Central memory CD8-positive, alpha-beta T cell (primary cell): ENCODE results near the gene GPATCH4.
"Not testable (repeated sequence)": the region's sequence is repeated elsewhere in the genome, so short reads cannot be mapped to it uniquely, and the experiment has no call there.

Experiments used
- ATAC-seq: fragments of 150-1000 bp; cut with Tn5 transposase; replicated peaks from 2 replicates; pipeline ENCODE4 v1.10.0; 2022; ENCODE audit warnings: mild to moderate bottlenecking, moderate FRiP score, moderate number of reproducible peaks; ENCODE audit not compliant: poor library complexity, severe bottlenecking; ENCODE audit errors: extremely low read depth
- DNase-seq, 2 donors: peaks; one replicate each; pipeline ENCODE4 v3.0.0; 2021; ENCODE audit warnings: low spot score in 2 of 2
- H3K27ac Mint-ChIP-seq: one replicate; pipeline ENCODE4 v1.8.0; 2022; ENCODE audit warnings: low read depth, mild to moderate bottlenecking, moderate library complexity, mixed read lengths
- H3K27me3 Mint-ChIP-seq: one replicate; pipeline ENCODE4 v1.8.0; 2022; ENCODE audit warnings: mixed read lengths
- H3K36me3 Mint-ChIP-seq: one replicate; pipeline ENCODE4 v1.8.0; 2022; ENCODE audit warnings: mild to moderate bottlenecking, moderate library complexity, mixed read lengths; ENCODE audit not compliant: insufficient read depth
- H3K4me1 Mint-ChIP-seq: one replicate; pipeline ENCODE4 v1.8.0; 2022; ENCODE audit warnings: mixed read lengths
- H3K4me3 Mint-ChIP-seq: one replicate; pipeline ENCODE4 v1.8.0; 2022; ENCODE audit warnings: mild to moderate bottlenecking, moderate library complexity, mixed read lengths
- H3K9me3 Mint-ChIP-seq: one replicate; pipeline ENCODE4 v1.8.0; 2022; ENCODE audit warnings: mixed read lengths

The GPATCH4 gene

GRCh38 chr1:156554971-156555370 is 46.3 kb downstream of the GPATCH4 start:
- no peak for DNase-seq
- Mint-ChIP-seq H3K27ac (no peak overlapping the region), H3K27me3 (no peaks in the 10 kb centered on the region), H3K4me1 (no peaks in the 10 kb centered on the region), H3K9me3 (no peaks in the 10 kb centered on the region), H3K4me3 (no peak overlapping the region), H3K36me3 (no peaks in the 10 kb centered on the region)
- no peak for ATAC-seq

GRCh38 chr1:156553860-156554485 is 47.3 kb downstream of the GPATCH4 start:
- no peaks in the 10 kb centered on the region for H3K4me1 Mint-ChIP-seq
- no peak overlapping the region for H3K27ac Mint-ChIP-seq
- no peaks in the 10 kb centered on the region for H3K27me3 Mint-ChIP-seq
- H3K36me3 Mint-ChIP-seq = no peaks in the 10 kb centered on the region
- no peak overlapping the region for H3K4me3 Mint-ChIP-seq
- ATAC-seq = no peak
- DNase-seq = no peak
- no peaks in the 10 kb centered on the region for H3K9me3 Mint-ChIP-seq

DNA sequence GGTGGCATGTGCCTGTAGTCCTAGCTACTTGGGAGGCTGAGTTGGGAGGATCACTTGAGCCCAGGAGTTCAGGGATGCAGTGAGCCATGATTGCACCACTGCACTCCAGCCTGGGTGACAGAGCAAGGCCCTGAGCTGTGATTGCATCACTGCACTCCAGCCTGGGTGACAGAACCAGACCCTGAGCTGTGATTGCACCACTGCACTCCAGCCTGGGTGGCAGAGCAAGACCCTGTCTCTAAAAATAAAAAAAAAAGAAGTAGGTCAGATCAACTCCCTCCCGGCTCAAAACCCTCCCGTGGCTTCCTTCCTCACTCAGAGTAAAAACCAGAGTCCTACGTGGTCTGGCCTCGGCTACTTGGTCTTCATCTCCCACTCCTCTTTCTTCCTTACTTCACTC is 48.3 kb downstream of the GPATCH4 start:
- ATAC-seq, H3K4me3 Mint-ChIP-seq: not testable (repeated sequence)

GRCh38 chr1:156552518-156552917 is 48.8 kb downstream of the GPATCH4 start:
- no peaks in the 10 kb centered on the region for H3K4me1 Mint-ChIP-seq
- no peak for ATAC-seq
- no peak overlapping the region for H3K27ac Mint-ChIP-seq
- H3K27me3 Mint-ChIP-seq = no peaks in the 10 kb centered on the region
- no peaks in the 10 kb centered on the region for H3K9me3 Mint-ChIP-seq
- no peak overlapping the region for H3K4me3 Mint-ChIP-seq
- H3K36me3 Mint-ChIP-seq = no peaks in the 10 kb centered on the region
- no peak for DNase-seq

More for the DNA sequence above, 48.3 kb downstream of the GPATCH4 start:
- H3K36me3 Mint-ChIP-seq, H3K27ac Mint-ChIP-seq, H3K4me1 Mint-ChIP-seq, H3K27me3 Mint-ChIP-seq, DNase-seq, H3K9me3 Mint-ChIP-seq: not testable (repeated sequence)

DNA sequence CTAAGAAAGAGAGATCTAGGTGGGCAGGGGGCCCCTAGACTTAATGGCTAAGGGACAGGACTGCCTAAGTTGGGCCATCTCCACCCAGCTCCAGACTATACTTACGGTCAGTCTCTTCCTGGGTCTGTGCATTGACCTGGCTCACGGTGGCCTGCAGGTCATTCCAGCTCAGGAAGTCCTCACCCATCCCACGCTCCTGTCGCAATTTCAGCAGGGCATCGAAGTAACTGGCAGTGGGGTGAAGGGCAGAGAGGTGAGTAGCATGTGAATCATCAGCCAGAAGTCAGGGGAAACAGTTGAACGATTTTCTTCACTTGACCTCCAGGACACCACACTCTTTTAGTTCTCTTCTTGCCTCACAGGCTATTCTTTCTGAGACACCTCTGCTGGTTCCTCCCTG is 49.4 kb downstream of the GPATCH4 start:
- Mint-ChIP-seq H3K4me1 (no peaks in the 10 kb centered on the region), H3K36me3 (no peaks in the 10 kb centered on the region), H3K27ac (no peak overlapping the region), H3K4me3 (no peak overlapping the region), H3K27me3 (no peaks in the 10 kb centered on the region), H3K9me3 (no peaks in the 10 kb centered on the region)
- DNase-seq (no peak), ATAC-seq (no peak)

DNA sequence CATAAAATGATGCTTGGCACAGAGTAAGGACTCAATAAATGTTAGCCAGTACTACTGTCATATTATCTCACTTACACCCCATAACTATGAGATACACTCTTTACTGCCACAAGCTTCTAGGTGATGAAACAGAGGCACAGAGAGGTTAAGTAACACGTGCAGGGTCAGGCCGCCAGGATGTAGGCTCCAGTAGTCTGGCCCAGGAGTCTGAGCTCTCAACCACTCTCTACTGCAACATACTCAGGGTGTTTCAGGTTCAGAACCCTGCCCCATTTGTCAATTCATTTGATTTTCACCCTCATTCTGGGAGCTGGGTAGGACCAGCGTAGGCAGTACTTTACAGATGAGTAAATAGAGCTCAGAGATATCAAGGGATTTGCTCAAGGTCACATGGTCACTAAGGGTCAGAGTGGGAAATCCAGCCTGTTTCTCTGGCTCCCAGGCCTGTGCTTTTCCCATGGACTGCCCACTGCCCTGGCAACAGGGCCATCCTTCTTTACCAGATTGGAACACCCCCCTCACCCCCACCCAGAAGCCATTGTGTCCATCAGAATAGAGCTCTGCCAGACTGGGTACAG is 50.1 kb downstream of the GPATCH4 start:
- ATAC-seq = no peak
- Mint-ChIP-seq H3K27me3 (no peaks in the 10 kb centered on the region), H3K27ac (no peak overlapping the region), H3K36me3 (no peaks in the 10 kb centered on the region), H3K4me1 (no peaks in the 10 kb centered on the region), H3K4me3 (no peak overlapping the region), H3K9me3 (no peaks in the 10 kb centered on the region)
- DNase-seq = no peak

- no peak overlapping the region for H3K27ac Mint-ChIP-seq
- no peaks in the 10 kb centered on the region for H3K36me3 Mint-ChIP-seq
These were observed 50.9 kb downstream of the GPATCH4 start for GRCh38 chr1:156550346-156550745.

DNA sequence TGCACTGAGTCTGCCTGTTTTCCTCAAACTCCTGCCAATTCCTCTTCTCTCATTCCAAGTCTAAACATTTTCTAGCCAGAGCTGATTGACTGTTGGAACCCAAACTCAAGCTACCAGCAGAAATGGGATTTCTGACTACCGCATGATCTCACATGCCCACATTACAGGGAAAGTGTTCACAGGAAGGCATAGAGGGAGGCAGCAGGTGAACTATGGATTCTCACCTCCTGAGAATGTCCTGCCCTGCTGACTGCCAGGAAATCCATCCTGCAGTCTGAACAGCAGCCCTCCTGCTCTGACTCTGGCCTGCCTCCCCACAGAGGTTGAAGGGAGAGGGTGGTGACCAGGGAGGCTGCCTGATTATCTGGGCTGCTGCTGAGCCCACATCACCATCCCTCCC is 51.4 kb downstream of the GPATCH4 start:
- Mint-ChIP-seq H3K27ac (no peak overlapping the region), H3K36me3 (no peaks in the 10 kb centered on the region), H3K27me3 (no peaks in the 10 kb centered on the region), H3K4me3 (no peak overlapping the region), H3K4me1 (no peaks in the 10 kb centered on the region), H3K9me3 (no peaks in the 10 kb centered on the region)
- ATAC-seq (no peak), DNase-seq (no peak)

More at GRCh38 chr1:156550346-156550745, 50.9 kb downstream of the GPATCH4 start:
- H3K9me3 Mint-ChIP-seq = no peaks in the 10 kb centered on the region
- no peaks in the 10 kb centered on the region for H3K27me3 Mint-ChIP-seq
- ATAC-seq (no peak), DNase-seq (no peak)
- H3K4me3 Mint-ChIP-seq = no peak overlapping the region
- H3K4me1 Mint-ChIP-seq = no peaks in the 10 kb centered on the region

- no peak for DNase-seq
- H3K27ac Mint-ChIP-seq = no peak overlapping the region
- no peaks in the 10 kb centered on the region for H3K36me3 Mint-ChIP-seq
- no peaks in the 10 kb centered on the region for H3K9me3 Mint-ChIP-seq
- no peak for ATAC-seq
- no peaks in the 10 kb centered on the region for H3K27me3 Mint-ChIP-seq
- H3K4me1 Mint-ChIP-seq = no peaks in the 10 kb centered on the region
- no peak overlapping the region for H3K4me3 Mint-ChIP-seq
These were observed 51.9 kb downstream of the GPATCH4 start for GRCh38 chr1:156549390-156549789.

GRCh38 chr1:156547982-156548381 is 53.3 kb downstream of the GPATCH4 start:
- Mint-ChIP-seq H3K4me1 (peaks cover 2% of the 10 kb centered on the region), H3K27ac (no peak overlapping the region), H3K36me3 (no peaks in the 10 kb centered on the region), H3K9me3 (no peaks in the 10 kb centered on the region), H3K4me3 (no peak overlapping the region), H3K27me3 (no peaks in the 10 kb centered on the region)
- ATAC-seq = no peak
- no peak for DNase-seq

DNA sequence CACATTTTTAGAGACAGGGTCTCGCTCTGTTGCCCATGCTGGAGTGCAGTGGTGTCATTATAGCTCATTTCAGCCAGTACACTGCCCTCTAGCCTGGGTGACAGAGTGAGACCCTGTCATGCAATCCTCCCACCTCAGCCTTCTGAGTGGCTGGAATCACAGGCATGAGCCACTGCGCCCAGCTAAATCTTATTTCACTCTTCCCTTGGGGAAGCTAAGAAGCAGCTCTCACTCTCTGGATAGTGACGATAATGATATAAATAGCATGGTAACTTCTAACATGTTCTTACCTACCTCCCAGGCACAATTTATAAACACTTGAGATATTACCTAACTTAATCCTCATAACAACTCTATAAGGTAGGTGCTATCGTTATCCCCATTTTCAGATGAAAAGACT is 53.8 kb downstream of the GPATCH4 start:
- H3K27ac Mint-ChIP-seq = no peak overlapping the region
- DNase-seq = no peak
- H3K27me3 Mint-ChIP-seq = no peaks in the 10 kb centered on the region
- peaks cover 4% of the 10 kb centered on the region for H3K4me1 Mint-ChIP-seq
- no peaks in the 10 kb centered on the region for H3K9me3 Mint-ChIP-seq
- H3K4me3 Mint-ChIP-seq = no peak overlapping the region
- ATAC-seq = no peak
- H3K36me3 Mint-ChIP-seq = no peaks in the 10 kb centered on the region

GRCh38 chr1:156546267-156546666 is 55.0 kb downstream of the GPATCH4 start:
- H3K27me3 Mint-ChIP-seq = no peaks in the 10 kb centered on the region
- ATAC-seq = no peak
- peaks cover 4% of the 10 kb centered on the region for H3K4me1 Mint-ChIP-seq
- no peaks in the 10 kb centered on the region for H3K36me3 Mint-ChIP-seq
- no peak for DNase-seq
- H3K9me3 Mint-ChIP-seq = no peaks in the 10 kb centered on the region
- no peak overlapping the region for H3K4me3 Mint-ChIP-seq
- H3K27ac Mint-ChIP-seq = no peak overlapping the region

- no peak for ATAC-seq
- Mint-ChIP-seq H3K27ac (no peak overlapping the region), H3K9me3 (no peaks in the 10 kb centered on the region), H3K4me3 (no peak overlapping the region), H3K4me1 (peaks cover 4% of the 10 kb centered on the region), H3K27me3 (no peaks in the 10 kb centered on the region), H3K36me3 (no peaks in the 10 kb centered on the region)
- DNase-seq = no peak
These were observed 56.6 kb downstream of the GPATCH4 start for GRCh38 chr1:156544592-156545102.
